Mammary epithelial cell (primary cell): ENCODE results near the gene PMM2.

Experiments used
- EZH2 ChIP-seq: IDR thresholded peaks from 2 replicates; pipeline ENCODE4 v1.6.1; 2012; ENCODE audit warnings: low read length, inconsistent platforms, borderline replicate concordance
- TF ChIP-seq, protein P1 (sequence below), 2 donors: IDR thresholded peaks in 1 of 2; conservative IDR thresholded peaks in 1 of 2; 2 replicates each; pipeline ENCODE4 v1.5.1; 2011 to 2012; ENCODE audit warnings: inconsistent platforms in 2 of 2, low read length in 2 of 2, mild to moderate bottlenecking in 2 of 2, control low read depth in 1 of 2, low read depth in 1 of 2; ENCODE audit not compliant: insufficient read depth in 1 of 2; ENCODE audit errors: extremely low read depth in 1 of 2

DNA sequence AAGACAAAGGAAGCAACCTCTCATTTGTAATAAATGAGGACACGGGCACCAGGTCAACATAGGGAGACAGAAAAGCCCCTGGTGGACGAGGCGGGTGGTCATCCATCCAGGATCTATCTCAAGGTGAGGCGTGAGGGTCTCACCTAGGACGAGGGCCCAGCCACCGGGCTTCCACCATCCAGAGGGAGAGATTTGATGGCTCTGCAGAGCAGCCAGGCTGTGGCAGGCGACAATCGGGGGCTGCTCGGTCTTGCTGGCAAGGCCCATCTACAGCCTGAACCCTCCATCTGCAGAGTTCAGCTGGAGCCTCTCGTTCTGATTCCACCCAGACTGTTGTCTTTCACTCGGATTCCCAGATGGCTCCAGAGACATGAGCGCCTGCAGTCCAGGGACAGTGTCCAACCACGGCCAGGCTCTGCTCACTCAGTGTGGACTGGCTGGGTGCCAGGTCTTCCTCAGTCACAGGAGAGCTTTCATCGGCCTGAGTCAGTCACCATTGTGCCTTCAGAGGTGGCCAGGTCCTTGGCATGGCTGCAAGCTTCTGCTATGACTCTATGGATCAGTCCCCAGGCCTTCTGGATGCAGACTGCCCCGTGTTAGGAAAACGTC, 90.4 kb downstream of the PMM2 start:
- TF ChIP-seq, protein P1, sequence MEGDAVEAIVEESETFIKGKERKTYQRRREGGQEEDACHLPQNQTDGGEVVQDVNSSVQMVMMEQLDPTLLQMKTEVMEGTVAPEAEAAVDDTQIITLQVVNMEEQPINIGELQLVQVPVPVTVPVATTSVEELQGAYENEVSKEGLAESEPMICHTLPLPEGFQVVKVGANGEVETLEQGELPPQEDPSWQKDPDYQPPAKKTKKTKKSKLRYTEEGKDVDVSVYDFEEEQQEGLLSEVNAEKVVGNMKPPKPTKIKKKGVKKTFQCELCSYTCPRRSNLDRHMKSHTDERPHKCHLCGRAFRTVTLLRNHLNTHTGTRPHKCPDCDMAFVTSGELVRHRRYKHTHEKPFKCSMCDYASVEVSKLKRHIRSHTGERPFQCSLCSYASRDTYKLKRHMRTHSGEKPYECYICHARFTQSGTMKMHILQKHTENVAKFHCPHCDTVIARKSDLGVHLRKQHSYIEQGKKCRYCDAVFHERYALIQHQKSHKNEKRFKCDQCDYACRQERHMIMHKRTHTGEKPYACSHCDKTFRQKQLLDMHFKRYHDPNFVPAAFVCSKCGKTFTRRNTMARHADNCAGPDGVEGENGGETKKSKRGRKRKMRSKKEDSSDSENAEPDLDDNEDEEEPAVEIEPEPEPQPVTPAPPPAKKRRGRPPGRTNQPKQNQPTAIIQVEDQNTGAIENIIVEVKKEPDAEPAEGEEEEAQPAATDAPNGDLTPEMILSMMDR (conservative IDR thresholded peaks at IDR 0.05 in 1 of 2, IDR thresholded peaks at IDR 0.05 in 1 of 2; ENCODE audit: extremely low read depth in 1 of 2, insufficient read depth in 1 of 2, low read depth in 1 of 2, low read length in 2 of 2), result no peak
- no peak for TF ChIP-seq EZH2
